Esophagus muscularis mucosa (tissue), 4 donors: ENCODE results near the gene BCL2L1. TPM values are rescaled to one million over a fixed set of nuclear protein-coding genes. Genes with fewer than 3 reads are reported as not detected.

Experiments
- DNase-seq: peaks from one replicate; pipeline ENCODE4 v3.0.0-alpha.2; 2017; ENCODE audit errors: extremely low spot score
- H3K27ac ChIP-seq, 4 donors: fragments of 200-600 bp; sonication (generic); replicated peaks in 1 of 4; 1 replicate in 3 of 4; 2 replicates in 1 of 4; pipeline ENCODE4 v1.5.1; 2016 to 2019; ENCODE audit warnings: mild to moderate bottlenecking in 1 of 4
- H3K27me3 ChIP-seq, 4 donors: fragments of 200-600 bp; sonication (generic); one replicate each; pipeline versions ENCODE4 v1.5.1 to v1.6.0; 2016 to 2019
- H3K36me3 ChIP-seq, 4 donors: fragments of 200-600 bp; sonication (generic); one replicate each; pipeline ENCODE4 v1.5.1; 2016 to 2019
- H3K4me1 ChIP-seq, 4 donors: fragments of 200-600 bp; sonication (generic); one replicate each; pipeline ENCODE4 v1.5.1; 2016 to 2019
- H3K4me3 ChIP-seq, 4 donors: fragments of 200-600 bp; sonication (generic); 1 replicate in 2 of 4; 2 replicates in 2 of 4; pipeline ENCODE4 v1.5.1; 2016 to 2019; ENCODE audit warnings: mild to moderate bottlenecking in 4 of 4, moderate library complexity in 1 of 4
- H3K9me3 ChIP-seq, 4 donors: fragments of 200-600 bp; sonication (generic); 1 replicate in 3 of 4; 2 replicates in 1 of 4; pipeline ENCODE4 v1.5.1; 2016 to 2019
- EP300 ChIP-seq: sonication (generic); formaldehyde crosslinking; IDR thresholded peaks from one replicate; pipeline ENCODE4 v1.6.1; 2017; ENCODE audit warnings: antibody characterized with exemption
- POLR2A ChIP-seq: fragments of 450-650 bp; IDR thresholded peaks from one replicate; pipeline ENCODE4 v1.6.1; 2017; ENCODE audit warnings: antibody characterized with exemption, moderate library complexity, mild to moderate bottlenecking, low read depth
- POLR2AphosphoS5 ChIP-seq, 2 donors: sonication (generic); formaldehyde crosslinking; IDR thresholded peaks; one replicate each; pipeline ENCODE4 v1.6.1; 2017; ENCODE audit warnings: antibody characterized with exemption in 2 of 2
- WGBS: methylation state at CpG from one replicate; pipeline ENCODE4 v1.1.5; 2018; 5-methylcytosine and 5-hydroxymethylcytosine counted together
- intact Hi-C: fragments of 100-400 bp; cut with DNase I; formaldehyde crosslinking; loops from one replicate; pipeline ENCODE4 v1.15.1; 2023
- total RNA-seq, 4 donors: library from RNA; depleted of rRNA; stranded (reverse); fragments of >200 nt; gene quantifications; one replicate each; pipeline versions ENCODE4 v1.1.0 to v1.2.1, GENCODE V29; 2016
- TF ChIP-seq, protein P1 (sequence below), 3 experiments: fragments of 200-600 bp in 2 of 3; fragments of 450-650 bp in 1 of 3; sonication (generic) in 2 of 3; IDR thresholded peaks; one replicate each; pipeline ENCODE4 v1.5.1; 2017 to 2019; ENCODE audit warnings: antibody characterized with exemption in 3 of 3, mild to moderate bottlenecking in 2 of 3, moderate library complexity in 1 of 3

Gene BCL2L1
- total RNA-seq, 4 donors from 2014 or later: 94.3 to 181 (median 140) TPM

DNA sequence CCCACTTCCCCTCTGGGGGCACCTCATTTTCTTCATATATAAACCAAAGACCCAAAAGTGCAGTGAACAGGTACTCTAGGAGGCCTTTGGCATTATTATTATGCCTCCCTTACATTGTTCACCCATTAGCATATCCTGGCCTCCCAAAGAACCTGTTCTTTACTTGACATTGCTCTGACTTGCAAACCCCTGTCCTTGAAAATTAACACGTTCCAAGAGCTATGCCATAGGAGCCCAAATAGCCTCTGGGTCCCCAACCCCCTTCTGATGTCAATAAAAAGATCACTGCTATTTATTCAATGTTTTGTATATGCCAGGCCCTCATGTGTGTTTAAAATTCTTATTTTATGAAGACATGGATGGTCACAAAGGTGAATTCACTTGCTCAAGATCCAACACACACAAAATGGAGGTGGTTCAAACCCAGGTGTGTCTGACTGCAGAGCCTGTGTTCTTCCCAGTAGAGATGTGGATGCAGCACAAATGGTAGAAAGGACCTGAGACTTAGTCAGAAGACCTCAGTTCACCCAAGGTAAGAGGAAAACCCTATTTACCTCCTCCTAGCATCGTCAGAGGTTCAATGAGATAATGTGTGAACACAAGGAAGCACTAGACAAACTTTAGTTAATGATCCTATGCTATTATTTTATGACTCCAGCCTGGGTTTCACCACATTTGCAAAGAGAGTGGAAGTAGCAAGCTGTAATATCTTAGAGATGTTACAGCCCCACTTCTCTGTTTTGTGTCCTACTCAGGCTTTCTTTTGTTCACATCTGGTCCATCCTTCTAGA, 36.6 kb downstream of the BCL2L1 start:
- 93% methylated on average over 2 of the region's 2 CpGs for WGBS
- intact Hi-C loops: no loop called here
- Histone ChIP-seq H3K4me1 (peaks cover 57 to 60% (median 59%) of the 10 kb centered on the region in 4 donors), H3K27me3 (no peaks in the 10 kb centered on the region), H3K27ac (peak overlapping the region in 3 of 4 donors; percentile 0 to 39 (median 3)), H3K9me3 (no peaks in the 10 kb centered on the region), H3K4me3 (no peak overlapping the region), H3K36me3 (peaks cover under 1 to 59% (median 24%) of the 10 kb centered on the region in 4 donors)
- DNase-seq: no peak
- TF ChIP-seq, protein P1, sequence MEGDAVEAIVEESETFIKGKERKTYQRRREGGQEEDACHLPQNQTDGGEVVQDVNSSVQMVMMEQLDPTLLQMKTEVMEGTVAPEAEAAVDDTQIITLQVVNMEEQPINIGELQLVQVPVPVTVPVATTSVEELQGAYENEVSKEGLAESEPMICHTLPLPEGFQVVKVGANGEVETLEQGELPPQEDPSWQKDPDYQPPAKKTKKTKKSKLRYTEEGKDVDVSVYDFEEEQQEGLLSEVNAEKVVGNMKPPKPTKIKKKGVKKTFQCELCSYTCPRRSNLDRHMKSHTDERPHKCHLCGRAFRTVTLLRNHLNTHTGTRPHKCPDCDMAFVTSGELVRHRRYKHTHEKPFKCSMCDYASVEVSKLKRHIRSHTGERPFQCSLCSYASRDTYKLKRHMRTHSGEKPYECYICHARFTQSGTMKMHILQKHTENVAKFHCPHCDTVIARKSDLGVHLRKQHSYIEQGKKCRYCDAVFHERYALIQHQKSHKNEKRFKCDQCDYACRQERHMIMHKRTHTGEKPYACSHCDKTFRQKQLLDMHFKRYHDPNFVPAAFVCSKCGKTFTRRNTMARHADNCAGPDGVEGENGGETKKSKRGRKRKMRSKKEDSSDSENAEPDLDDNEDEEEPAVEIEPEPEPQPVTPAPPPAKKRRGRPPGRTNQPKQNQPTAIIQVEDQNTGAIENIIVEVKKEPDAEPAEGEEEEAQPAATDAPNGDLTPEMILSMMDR (IDR thresholded peaks at IDR 0.05): no peak
- no peak for TF ChIP-seq POLR2A
- no peak for TF ChIP-seq EP300
- no peak for TF ChIP-seq POLR2AphosphoS5 (IDR thresholded peaks at IDR 0.05)

DNA sequence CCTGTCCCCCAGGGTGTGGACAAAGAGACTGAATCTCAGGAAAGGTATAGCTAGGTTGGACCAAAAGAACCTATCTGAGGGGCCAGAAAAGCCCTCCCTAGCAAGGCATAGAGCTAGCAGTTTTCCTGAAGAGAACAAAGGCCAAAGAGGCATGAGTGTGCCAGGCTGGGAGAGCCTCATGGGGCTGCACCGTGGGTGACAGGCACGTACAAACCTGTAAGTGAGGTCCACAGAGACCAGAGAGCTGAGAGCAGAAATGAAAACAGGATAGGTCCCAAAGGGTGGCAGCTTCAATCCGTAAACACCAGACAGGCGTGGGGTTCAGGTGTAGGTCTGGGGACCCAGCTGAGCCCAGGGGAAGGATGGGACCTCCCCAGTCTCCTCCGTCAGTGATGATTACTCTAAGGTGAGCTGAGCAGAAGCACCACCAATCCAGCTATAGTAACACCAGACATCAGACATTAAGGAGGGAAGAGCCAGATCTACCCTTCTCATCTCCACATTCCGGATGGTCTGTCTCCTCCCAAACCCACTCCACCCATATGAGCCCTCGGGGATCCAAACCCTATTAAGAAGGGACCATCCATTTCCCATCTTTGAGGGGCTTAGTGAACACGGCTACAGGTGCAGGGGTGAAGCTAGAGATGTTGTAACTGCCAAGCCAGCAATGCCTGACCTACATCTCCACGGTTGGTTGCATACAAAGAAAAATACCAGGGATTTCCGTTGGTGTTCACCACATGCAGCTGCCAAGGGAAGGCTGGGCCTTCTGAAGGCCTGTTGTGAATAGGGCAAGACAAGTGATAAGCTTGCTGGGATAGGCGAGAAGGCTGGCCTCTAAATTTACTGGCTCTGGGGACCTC, 38.3 kb downstream of the BCL2L1 start:
- Histone ChIP-seq H3K4me3 (no peak overlapping the region), H3K4me1 (peaks cover 61 to 72% (median 62%) of the 10 kb centered on the region in 4 donors), H3K9me3 (no peaks in the 10 kb centered on the region), H3K36me3 (peaks cover 0 to 56% (median 29%) of the 10 kb centered on the region in 4 donors), H3K27me3 (no peaks in the 10 kb centered on the region), H3K27ac (peak overlapping the region in 2 of 4 donors; percentile 31 to 39)
- TF ChIP-seq POLR2AphosphoS5 (IDR thresholded peaks at IDR 0.05) (no peak), POLR2A (no peak), EP300 (no peak)
- TF ChIP-seq, protein P1 (IDR thresholded peaks at IDR 0.05): no peak
- 81% methylated on average over 11 of the region's 11 CpGs for WGBS
- intact Hi-C loops: no loop called here
- DNase-seq: no peak

DNA sequence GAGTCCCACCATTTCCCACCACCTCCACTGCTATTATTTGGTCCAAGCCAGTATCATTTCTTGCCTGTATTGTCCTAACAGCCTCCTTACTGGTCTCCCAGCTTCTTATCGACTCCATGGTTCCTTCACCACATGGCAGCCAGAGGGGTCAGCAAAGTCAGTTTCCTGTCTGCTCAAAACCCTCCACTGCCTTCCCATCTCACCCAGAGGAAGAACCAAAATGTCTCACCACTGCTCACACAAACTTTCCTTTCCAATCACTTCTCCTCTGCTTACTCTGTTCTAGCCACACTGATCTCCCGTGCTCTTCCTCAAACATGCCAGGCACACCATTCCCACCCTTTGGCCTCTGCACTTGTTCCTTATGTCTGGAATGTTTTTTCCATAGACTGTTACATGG, 39.7 kb downstream of the BCL2L1 start:
- Histone ChIP-seq H3K4me3 (no peak overlapping the region), H3K27me3 (no peaks in the 10 kb centered on the region), H3K36me3 (peaks cover 0 to 59% (median 35%) of the 10 kb centered on the region in 4 donors), H3K27ac (peak overlapping the region in 1 of 4 donors; percentile 6), H3K9me3 (no peaks in the 10 kb centered on the region), H3K4me1 (peaks cover 74 to 84% (median 75%) of the 10 kb centered on the region in 4 donors)
- TF ChIP-seq POLR2A: no peak
- no peak for TF ChIP-seq POLR2AphosphoS5 (IDR thresholded peaks at IDR 0.05)
- TF ChIP-seq, protein P1 (IDR thresholded peaks at IDR 0.05): no peak
- TF ChIP-seq EP300: no peak
- intact Hi-C loops: no loop called here
- WGBS: 81% methylated on average over 2 of the region's 2 CpGs
- DNase-seq: no peak

DNA sequence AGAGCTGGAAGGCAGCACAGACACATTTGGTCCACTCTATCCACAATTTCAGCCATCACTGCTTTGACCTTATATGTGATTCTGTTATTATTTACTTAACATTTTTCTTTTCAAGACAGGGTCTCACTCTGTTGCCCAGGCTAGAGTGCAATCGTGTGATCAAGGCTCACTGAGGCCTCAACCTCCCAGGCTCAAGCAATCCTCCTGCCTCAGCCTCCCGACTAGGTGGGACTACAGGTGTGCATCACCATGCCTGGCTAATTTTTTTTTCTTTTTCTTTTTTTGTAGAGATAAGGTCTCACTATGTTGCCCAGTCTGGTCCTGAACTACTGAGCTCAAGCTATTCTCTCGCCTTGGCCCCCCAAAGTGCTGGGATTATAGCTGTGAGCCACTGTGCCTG, 40.3 kb downstream of the BCL2L1 start:
- intact Hi-C loops: no loop called here
- peaks cover 78 to 89% (median 81%) of the 10 kb centered on the region in 4 donors for H3K4me1 ChIP-seq

More for the DNA sequence above, 40.3 kb downstream of the BCL2L1 start:
- Histone ChIP-seq H3K4me3 (no peak overlapping the region), H3K27me3 (no peaks in the 10 kb centered on the region), H3K27ac (no peak overlapping the region), H3K36me3 (peaks cover 0 to 58% (median 38%) of the 10 kb centered on the region in 4 donors), H3K9me3 (no peaks in the 10 kb centered on the region)
- TF ChIP-seq POLR2A: no peak
- TF ChIP-seq EP300: no peak
- TF ChIP-seq POLR2AphosphoS5 (IDR thresholded peaks at IDR 0.05): no peak
- TF ChIP-seq, protein P1 (IDR thresholded peaks at IDR 0.05): no peak
- DNase-seq: no peak
- 97% methylated on average over 3 of the region's 3 CpGs for WGBS
